Epidermal melanocyte (primary cell): ENCODE data around the gene DNAJC21.
"Not testable (repeated sequence)": the region's sequence is repeated elsewhere in the genome, so short reads cannot be mapped to it uniquely, and the experiment has no call there.

ENCODE experiments used
- DNase-seq: peaks from one replicate; pipeline ENCODE4 v3.0.0; 2011; ENCODE audit warnings: low spot score; ENCODE audit not compliant: insufficient read length

The DNAJC21 gene

DNA sequence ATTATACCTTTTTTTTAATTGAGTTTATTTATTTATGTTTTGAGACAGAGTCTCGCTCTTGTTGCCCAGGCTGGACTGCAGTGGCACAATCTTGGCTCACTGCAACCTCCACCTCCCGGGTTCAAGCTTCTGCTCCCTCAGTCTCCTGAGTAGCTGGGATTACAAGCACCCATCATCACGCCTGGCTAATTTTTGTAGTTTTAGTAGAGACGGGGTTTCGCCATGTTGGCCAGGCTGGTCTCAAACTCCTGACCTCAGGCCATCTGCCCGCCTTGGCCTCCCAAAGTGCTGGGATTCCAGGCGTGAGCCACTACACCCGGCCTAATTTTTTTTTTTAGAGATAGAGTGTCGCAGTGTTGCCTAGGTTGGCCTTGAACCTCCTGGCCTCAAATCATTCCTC, 6.1 kb upstream of the DNAJC21 start:
- not testable (repeated sequence) for DNase-seq

DNA sequence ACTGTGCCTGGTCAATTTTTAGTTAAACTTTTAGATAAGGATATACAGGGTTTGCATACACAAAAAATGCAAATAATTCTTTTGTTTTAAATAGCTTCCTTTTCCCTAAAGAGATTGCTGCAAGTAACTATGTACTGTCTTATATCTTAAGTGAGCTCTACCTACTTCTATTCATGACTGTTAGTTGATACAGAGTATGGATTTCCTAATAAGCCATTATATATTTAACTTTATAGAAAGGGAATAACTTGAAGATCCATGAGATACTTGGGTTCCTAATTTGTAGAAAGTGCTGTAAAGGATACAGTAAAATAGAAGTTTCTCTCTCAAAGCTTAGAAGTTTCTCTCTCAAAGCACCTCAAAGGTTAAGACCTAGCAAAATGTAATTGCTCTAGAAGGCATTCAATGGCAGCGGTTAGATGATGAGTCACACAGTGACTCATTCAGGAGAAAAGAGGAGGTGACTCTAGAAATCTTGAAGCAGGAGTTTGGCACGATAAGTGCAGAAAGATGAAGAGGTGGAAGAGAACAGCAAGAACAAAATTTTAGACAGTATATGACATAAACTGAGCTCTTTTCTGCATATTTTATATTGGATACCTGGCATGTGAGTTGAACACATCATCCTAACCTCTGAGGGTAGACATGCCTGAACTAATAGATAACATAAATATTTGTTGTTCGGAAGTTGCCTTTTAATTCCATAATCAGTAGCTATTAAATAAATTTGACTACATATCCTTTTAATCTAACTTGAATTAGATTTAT, 5.5 kb upstream of the DNAJC21 start:
- no peak for DNase-seq

- DNase-seq = no peak
These were observed 4.9 kb upstream of the DNAJC21 start for GRCh38 chr5:34924462-34924765.

DNA sequence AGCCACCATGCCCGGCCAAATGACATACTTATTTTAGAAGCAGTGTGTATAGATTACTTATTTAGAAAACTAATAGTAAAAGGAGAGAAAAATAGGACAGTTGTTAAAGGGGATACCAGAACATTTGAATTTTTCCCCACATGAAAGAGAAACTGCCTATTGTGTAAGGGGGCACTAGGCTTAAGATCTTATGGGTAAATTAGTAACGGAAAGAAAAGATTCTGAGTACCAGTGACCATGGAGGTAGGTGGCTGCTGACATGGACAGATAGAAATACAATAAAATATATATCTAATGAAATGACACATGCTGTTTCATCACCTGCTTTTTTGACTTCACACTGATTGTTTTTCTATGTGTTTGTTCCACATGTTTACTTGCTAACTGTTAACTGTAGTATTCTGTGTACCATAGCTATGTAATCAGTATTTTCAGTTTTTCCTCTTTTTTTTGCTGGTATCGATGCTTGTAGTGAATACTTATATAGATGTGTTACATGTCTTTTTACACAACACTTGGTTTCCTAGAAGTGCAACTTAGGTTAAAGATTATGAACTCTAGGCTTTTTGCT, 3.0 kb upstream of the DNAJC21 start:
- DNase-seq = no peak

DNA sequence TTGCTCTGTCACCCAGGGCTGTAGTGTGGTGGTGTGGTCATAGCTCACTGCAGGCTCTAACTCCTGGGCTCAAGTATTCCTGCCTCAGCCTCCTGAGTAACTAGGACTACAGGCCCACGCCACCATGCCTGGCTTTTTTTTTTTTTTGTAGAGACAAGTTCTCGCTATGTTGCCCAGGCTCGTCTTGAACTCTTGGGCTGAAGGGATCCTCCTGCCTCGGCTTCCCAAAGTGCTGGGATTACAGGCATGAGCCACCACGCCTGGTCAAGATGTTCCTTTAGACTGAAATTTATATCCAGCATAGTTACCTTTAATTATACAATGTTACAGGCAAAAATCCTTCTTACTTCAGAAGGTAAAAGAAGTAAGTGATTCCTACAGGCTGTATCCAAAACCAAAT, 1.6 kb upstream of the DNAJC21 start:
- no peak for DNase-seq

GRCh38 chr5:34928267-34928666, 1.1 kb upstream of the DNAJC21 start:
- DNase-seq = no peak

GRCh38 chr5:34929720-34930461, 532 bp downstream of the DNAJC21 start:
- DNase-seq = peak; percentile 46

DNA sequence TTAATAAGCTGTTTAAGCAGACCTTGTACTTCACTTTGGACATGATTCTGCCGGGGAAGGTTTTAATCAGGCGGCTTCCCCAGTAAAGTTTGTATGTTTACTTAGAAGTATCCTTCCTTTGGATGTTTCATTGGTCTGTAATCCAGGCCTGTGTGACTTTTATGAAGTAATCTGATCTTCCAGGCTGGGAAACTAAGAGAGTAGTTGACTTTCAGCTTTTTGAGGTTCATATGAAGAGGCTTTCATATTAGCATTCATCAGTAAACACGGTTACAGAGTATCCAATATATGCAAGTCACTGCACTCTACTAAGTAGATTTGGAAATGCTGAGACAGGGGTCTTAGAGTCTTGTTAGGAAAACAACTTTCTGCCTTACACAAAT, 1.1 kb downstream of the DNAJC21 start:
- no peak for DNase-seq

DNA sequence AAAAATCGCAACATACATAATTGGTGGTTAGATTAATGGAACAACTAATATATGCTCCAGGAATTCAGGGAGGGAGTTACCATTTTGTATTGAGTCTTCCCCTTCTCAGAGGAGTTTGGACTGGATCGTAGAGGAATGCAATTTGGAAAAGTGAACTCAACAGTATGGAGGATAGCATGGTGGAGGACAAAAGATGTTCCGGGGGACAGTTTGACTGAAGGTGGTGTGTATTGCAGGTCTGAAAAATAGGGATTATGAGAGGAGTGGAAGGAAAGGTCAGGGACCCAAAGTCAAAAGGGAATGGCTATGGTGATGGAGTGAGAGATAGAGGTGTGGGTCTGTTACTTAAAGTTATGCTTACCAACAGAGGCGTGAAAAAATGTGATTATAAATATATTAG, 1.5 kb downstream of the DNAJC21 start:
- DNase-seq = no peak

- DNase-seq = no peak
These were observed 3.6 kb downstream of the DNAJC21 start for GRCh38 chr5:34932947-34933346.

DNA sequence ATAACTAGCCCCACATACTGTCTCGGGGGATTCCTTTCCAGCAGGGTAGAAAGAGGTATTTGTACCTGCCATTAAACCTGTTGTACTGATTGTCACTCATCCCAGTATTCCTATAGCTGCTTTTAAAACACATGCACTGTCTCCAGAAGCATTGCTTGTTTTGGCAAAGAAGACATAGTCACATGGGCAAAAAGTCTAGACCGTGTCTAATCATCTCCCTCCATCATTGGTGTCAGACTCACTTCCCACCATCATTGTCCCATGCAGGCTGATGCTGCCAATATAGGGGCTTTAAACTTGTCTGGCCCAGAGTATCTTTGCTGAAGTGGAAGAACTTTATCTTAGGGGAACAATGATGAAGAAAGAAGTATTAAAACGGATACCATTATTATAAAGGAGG, 12.6 kb downstream of the DNAJC21 start:
- DNase-seq = no peak

DNA sequence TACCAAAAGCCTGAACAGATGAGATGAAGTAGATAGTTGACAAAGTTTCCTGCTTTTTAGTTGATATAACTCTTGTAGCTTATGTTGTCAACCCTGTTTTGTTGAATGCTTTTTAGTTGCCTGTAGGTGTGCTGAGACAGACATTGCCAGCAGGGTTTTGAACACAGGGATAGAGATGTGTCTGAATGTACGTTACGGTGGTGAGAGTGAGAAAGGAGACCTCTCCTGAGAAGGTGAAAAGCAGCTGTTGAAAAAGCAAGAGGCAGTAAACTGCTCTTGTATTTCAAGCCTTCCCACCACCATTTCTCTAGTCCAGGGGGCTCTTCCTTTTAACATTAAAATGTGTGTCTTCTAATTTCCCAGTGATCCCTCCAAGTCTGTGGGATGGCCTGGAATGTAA, 14.7 kb downstream of the DNAJC21 start:
- DNase-seq = no peak

GRCh38 chr5:34944460-34945047, 15.2 kb downstream of the DNAJC21 start:
- DNase-seq = no peak

GRCh38 chr5:34957321-34957720, 28.0 kb downstream of the DNAJC21 start:
- DNase-seq = no peak

GRCh38 chr5:34957857-34958690, 28.7 kb downstream of the DNAJC21 start:
- peak; percentile 26 for DNase-seq

DNA sequence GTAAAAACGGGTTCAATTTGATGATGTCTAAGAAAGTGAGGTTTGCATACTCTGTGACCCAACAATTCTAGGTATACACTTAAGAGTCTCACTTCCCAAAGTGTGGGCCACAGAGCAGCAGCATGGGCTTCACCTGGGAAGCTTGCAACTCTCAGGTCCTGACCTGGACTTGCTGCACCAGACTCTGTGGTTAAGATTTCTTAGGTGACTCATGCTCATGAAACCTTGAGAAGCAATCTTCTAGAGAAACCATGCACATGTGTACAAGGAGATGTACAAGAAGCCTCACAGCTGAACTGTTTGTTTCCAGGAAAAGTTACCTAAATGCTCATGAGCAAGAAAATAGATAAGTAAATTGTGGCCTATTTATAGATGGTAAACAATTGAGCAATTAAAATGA, 30.0 kb downstream of the DNAJC21 start:
- DNase-seq = no peak

DNA sequence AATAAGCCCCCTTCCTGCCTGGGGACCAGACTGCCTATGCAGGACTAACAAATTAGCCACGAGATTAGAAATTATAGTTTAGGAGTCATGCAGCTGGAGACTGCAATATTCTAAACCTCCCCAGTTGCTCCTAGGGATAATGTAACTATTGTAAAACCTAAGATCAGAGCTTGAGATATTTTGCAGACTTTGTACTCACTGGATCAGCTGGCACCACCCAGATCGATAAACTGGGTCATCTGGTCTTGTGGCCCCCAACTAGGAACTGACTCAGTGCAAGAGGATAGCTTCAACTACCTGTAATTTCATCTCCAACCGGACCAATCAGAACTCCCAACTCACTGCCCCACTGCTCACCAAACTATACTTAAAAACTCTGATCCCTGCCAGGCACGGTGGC, 38.2 kb downstream of the DNAJC21 start:
- no peak for DNase-seq

DNA sequence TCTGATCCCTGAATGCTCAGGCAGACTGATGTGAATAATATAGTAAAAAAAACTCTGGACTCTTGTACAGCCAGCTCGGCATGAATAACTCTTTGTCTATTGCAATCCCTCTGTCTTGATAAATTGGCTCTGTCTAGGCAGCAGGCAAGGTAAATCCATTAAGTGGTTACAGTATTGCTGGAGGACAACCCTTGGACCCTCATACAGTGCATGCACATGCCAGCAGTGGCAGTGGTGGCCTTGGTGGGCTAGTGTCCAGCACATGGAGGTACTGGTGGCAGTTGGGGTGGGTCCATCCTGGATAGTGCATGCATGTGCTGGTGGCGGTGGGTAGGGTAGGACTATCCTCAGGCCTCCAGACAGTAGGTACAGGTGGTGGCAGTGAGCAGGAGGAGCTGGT, 38.9 kb downstream of the DNAJC21 start:
- DNase-seq = no peak

- DNase-seq = no peak
These were observed 41.2 kb downstream of the DNAJC21 start for GRCh38 chr5:34970552-34970951.

- DNase-seq = not testable (repeated sequence)
These were observed 42.3 kb downstream of the DNAJC21 start for GRCh38 chr5:34971655-34972054.

DNA sequence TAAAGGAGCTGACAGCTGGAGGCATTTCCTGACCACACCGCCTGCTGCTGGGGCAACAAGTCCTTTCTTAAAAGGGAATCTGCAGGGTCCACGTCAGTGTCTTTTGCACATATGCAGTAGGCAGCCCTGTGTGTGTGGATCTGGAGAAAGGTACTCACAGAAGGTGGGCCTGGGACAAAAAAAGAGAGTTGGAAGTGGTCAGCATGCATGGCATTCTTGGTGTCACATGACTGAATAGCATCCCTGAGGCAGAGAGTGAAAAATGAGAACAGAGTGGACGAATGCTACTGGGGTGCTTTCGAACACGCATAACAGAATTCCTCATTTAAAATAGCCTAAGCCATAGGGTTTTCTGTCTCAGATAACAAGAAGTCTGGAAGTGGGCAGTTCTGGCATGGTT, 47.0 kb downstream of the DNAJC21 start:
- DNase-seq = no peak
